ENCODE results near the gene ULK4.

ULK4 gene

DNA sequence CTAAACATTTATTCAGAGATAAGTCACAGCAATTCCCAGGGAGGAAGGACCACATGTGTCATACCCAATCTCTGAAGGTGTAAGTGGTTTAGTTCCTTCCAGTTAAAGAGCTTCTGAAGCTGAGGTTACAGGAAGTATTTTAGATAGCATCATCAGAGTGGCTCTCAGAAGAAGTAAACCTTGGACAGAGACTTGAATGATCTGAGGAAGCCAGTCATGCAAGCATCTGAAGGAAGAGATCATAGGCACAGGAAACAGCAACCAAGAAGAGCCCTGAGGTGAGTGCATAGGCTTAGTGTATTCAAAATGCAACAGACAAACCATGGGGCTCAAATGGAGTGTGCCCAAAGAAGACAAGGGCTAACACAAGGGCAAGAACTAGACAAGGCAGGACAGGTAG lies 210.3 kb downstream of the ULK4 start:
- DNase-seq (ENCODE audit: low spot score): no peak
- in situ Hi-C loops (cut with MboI; ENCODE audit: low sequenced_read_pairs, unreplicated experiment): no loop called here
- TF ChIP-seq, protein P1, sequence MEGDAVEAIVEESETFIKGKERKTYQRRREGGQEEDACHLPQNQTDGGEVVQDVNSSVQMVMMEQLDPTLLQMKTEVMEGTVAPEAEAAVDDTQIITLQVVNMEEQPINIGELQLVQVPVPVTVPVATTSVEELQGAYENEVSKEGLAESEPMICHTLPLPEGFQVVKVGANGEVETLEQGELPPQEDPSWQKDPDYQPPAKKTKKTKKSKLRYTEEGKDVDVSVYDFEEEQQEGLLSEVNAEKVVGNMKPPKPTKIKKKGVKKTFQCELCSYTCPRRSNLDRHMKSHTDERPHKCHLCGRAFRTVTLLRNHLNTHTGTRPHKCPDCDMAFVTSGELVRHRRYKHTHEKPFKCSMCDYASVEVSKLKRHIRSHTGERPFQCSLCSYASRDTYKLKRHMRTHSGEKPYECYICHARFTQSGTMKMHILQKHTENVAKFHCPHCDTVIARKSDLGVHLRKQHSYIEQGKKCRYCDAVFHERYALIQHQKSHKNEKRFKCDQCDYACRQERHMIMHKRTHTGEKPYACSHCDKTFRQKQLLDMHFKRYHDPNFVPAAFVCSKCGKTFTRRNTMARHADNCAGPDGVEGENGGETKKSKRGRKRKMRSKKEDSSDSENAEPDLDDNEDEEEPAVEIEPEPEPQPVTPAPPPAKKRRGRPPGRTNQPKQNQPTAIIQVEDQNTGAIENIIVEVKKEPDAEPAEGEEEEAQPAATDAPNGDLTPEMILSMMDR (IDR thresholded peaks at IDR 0.05; ENCODE audit: borderline replicate concordance, control extremely low read depth, extremely low read depth, insufficient read depth, missing control alignments): no peak

DNA sequence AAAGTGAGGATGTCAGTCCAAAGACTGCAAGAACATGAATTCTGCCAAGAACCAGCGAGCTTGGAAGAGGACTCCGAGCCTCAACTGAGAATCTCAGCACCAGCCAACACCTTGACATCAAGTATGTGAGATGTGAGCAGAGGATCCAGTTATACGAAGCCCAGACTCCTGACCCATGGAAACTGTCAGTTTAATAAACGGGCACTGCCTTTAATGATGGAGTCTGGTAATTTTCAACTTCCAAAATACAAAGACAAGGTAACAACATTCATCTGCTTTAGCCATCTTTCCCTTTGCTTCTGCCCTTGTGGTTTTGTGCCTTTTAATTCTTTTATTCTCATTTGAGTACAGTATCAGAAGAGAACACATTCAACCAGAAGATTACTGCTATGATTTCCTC lies 211.9 kb downstream of the ULK4 start:
- DNase-seq (ENCODE audit: low spot score): no peak
- in situ Hi-C loops (cut with MboI; ENCODE audit: low sequenced_read_pairs, unreplicated experiment): no loop called here
- TF ChIP-seq, protein P1 (IDR thresholded peaks at IDR 0.05; ENCODE audit: borderline replicate concordance, control extremely low read depth, extremely low read depth, insufficient read depth, missing control alignments): no peak

DNA sequence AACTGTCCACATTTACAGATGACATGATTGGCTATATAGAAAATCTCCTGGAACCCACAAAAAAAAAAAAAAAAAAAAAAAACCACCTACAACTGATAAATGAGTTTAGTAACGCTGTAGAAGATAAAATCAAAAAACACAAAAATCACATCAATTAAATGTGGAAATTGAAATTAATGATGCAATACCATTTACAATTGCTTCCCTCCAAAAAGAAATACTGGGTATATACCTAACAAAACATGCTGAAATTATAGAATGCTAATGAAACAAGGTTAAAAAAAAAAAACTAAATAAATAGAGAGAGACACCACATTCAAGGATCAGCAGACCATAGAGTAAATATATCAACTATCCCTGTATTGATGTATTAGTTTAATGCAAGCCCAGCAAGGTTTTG lies 215.7 kb downstream of the ULK4 start:
- TF ChIP-seq, protein P1 (IDR thresholded peaks at IDR 0.05; ENCODE audit: borderline replicate concordance, control extremely low read depth, extremely low read depth, insufficient read depth, missing control alignments): no peak
- in situ Hi-C loops (cut with MboI; ENCODE audit: low sequenced_read_pairs, unreplicated experiment): no loop called here
- no peak for DNase-seq (ENCODE audit: low spot score)

DNA sequence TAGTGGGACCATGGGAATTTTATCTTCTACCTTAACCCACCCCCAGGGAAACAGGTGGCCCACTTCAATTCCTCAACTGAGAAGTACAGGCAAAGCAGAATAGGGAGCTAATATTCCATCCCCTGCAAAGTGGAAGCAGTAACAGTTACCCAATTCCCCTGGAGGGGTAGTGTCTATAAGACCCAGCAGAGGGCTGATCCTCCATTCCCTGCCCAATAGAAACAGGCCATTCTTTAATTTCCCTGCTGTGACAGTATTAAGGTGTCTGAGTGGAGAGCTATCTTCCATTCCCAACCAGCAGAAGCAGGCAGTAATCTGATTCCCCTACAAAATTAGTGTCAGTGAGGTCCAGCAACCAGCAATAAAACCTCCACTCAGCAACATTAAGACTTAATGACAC lies 219.8 kb downstream of the ULK4 start:
- TF ChIP-seq, protein P1 (IDR thresholded peaks at IDR 0.05; ENCODE audit: borderline replicate concordance, control extremely low read depth, extremely low read depth, insufficient read depth, missing control alignments): no peak
- in situ Hi-C loops (cut with MboI; ENCODE audit: low sequenced_read_pairs, unreplicated experiment): no loop called here
- no peak for DNase-seq (ENCODE audit: low spot score)

DNA sequence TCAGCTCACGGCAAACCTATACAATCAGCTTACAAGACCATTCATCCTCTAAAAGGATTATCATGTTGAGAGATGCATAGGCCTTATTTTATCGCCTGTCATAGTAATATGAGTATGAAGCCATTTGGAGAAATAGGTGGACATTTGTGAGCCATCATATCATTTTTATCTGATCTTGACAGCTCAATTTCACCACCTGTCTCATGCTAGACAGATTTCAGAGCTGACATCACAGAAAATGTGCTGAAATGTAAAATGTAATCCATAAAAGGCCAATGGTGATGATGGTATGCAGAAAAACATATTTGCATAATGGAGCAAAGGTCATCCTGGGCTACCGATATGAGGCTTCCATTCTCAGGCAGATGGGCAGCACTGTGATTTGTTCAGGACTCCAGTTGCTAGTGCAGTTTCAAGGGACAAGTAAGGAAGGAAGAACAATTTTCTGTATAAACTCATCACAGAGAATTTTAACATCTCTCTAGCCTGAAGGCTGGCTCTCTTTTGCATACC lies 221.5 kb downstream of the ULK4 start:
- TF ChIP-seq, protein P1 (IDR thresholded peaks at IDR 0.05; ENCODE audit: borderline replicate concordance, control extremely low read depth, extremely low read depth, insufficient read depth, missing control alignments): no peak
- DNase-seq (ENCODE audit: low spot score): no peak
- in situ Hi-C loops (cut with MboI; ENCODE audit: low sequenced_read_pairs, unreplicated experiment): no loop called here

DNA sequence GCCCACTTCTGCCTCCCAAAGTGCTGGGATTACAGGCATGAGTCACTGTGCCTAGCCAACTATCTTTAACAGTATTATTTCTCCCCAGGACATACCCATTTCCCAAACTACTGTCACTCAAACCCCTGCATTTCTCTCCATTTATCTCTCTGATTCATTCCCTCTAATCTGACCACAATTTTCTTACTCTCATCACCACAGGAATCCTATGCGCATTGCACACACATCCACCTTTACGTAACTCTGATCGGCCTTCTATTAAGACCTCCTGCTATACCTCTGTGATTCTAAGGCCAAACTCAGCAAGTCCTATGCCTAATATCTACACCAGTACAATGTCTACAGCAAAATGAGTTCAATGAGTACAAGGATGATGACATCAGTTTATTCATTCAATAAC lies 235.0 kb downstream of the ULK4 start:
- TF ChIP-seq, protein P1 (IDR thresholded peaks at IDR 0.05; ENCODE audit: borderline replicate concordance, control extremely low read depth, extremely low read depth, insufficient read depth, missing control alignments): no peak
- no peak for DNase-seq (ENCODE audit: low spot score)
- in situ Hi-C loops (cut with MboI; ENCODE audit: low sequenced_read_pairs, unreplicated experiment): no loop called here

DNA sequence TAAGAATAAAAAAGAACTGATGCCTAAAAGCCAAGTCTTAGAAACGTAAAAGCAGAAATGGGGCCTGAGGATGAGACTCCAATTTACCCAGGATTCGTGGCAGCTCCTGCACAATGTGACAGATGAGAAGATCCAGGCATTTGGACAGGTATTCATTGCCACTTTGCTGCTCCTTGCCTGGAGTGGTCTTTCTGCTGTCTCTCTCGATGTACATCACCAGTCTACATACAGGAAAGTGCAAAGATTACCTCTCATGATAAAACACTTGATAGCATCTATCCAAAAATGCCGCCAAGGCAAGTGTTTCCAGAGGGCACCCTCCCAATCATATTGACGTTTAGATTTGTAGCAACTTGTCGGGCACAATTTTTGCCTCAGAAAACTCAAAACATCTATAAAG lies 244.3 kb downstream of the ULK4 start:
- DNase-seq (ENCODE audit: low spot score): no peak
- TF ChIP-seq, protein P1 (IDR thresholded peaks at IDR 0.05; ENCODE audit: borderline replicate concordance, control extremely low read depth, extremely low read depth, insufficient read depth, missing control alignments): no peak

More for the DNA sequence above, 244.3 kb downstream of the ULK4 start:
- in situ Hi-C loops (cut with MboI; ENCODE audit: low sequenced_read_pairs, unreplicated experiment): no loop called here

Data from GM13976 (cell line).